CD1c-positive myeloid dendritic cell (primary cell): ENCODE data around the gene KCNS3.

Source experiments
- DNase-seq: peaks from one replicate; pipeline ENCODE4 v3.0.0-alpha.2; 2016; ENCODE audit errors: extremely low spot score

KCNS3 gene

GRCh38 chr2:17877811-17878280 is 621 bp upstream of the KCNS3 start:
- DNase-seq = peak; percentile 56

DNA sequence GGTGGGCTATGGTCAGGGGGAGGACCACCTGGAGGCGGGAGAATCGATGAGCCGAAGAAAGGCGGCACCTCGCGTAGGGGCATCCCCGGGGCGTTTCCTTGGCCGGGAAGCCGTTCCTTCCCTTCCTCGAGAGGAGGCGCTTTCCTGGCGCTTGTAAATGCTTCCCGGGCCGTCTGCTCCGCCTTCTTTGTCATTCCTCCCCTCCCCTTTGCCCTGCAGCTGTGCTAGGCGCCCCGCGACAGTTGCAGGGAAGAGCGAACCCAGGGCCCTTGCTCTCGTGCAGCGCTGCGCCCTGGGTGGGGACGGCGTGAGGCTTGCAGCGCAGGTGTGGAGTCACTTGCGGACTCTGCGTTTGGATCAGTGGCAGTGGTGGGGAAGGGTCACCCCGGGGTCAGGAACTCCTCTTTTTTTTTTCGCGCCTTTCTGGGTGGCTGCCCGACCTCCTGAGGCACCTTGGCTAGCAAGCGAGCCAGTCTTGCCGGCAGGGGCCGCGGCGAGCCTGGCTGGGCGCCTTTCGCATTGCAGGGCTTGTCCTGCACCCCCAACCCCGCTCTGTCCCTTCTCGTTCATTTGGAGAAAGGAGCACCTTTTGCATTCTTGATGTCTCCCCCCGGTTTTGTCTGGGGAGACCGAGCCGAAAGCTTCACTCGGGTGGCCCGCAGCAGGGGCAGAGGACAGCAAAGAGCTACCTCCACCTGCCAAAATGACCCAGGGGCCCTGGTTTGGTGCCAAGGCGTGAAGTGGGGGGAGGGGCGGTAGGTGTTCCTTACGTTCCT is 858 bp downstream of the KCNS3 start:
- no peak for DNase-seq

- no peak for DNase-seq
Observed at GRCh38 chr2:17879913-17880274, 1.4 kb downstream of the KCNS3 start.

- no peak for DNase-seq
Observed at GRCh38 chr2:17892770-17893534, 14.5 kb downstream of the KCNS3 start.

DNA sequence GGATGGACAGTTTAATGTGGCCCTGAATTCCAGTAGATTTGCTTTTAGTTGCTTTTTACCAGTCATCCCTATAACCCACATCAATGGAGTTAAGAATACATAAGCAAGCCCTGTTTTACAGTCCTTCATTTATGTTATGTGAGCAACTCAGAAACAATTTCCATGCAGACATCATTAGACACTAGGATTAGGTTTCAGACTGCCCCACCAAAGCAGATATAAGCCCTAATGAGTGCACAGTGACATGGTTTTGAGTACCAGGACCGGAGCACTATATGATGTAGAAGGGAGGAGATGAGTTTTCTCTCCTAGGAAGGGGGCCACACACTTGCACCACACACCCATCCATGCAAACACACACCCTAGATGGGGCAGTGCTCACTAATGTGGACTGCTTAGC is 15.5 kb downstream of the KCNS3 start:
- DNase-seq = no peak

DNA sequence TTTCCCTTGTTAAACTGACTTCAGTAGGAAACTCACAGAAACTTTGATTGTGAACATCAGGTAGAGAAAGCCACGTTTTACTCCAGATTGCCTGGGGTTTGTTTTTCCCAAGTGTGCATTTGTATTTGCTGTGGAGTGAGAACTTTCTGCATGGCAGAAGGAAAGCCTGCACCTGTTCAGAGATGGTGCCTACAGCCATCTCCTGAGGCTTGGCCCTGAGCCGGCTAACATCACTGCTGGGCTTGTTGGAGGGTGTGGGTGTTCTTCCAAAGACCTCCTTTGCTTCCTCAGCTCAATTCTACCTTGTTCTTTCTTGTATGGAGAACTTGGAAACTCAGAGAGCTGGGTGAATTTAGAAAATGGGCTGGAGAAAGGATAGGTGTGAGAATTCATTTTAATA is 16.1 kb downstream of the KCNS3 start:
- DNase-seq = no peak

- no peak for DNase-seq
Observed at GRCh38 chr2:17899871-17900270, 21.4 kb downstream of the KCNS3 start.

DNA sequence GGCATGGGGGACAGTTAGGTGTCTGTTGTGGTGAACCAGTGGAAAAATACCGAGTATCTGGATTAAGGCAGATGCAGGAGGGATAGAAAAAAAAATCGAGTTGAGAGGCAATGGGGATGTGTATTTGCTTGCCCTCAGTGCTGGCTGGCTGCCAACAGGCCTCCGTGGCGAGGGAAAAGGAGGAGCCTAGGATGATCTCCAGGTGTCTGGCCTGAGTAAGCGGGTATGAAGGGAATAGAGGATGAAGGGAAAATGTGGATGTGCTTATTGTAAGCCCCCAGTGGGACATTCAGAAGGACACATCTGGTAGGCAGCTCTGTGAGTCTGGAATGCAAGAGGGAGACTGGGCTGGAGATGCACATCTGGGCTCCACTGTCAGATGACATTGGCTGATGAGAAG is 22.8 kb downstream of the KCNS3 start:
- no peak for DNase-seq

GRCh38 chr2:17910980-17911379 is 32.5 kb downstream of the KCNS3 start:
- DNase-seq = no peak

DNA sequence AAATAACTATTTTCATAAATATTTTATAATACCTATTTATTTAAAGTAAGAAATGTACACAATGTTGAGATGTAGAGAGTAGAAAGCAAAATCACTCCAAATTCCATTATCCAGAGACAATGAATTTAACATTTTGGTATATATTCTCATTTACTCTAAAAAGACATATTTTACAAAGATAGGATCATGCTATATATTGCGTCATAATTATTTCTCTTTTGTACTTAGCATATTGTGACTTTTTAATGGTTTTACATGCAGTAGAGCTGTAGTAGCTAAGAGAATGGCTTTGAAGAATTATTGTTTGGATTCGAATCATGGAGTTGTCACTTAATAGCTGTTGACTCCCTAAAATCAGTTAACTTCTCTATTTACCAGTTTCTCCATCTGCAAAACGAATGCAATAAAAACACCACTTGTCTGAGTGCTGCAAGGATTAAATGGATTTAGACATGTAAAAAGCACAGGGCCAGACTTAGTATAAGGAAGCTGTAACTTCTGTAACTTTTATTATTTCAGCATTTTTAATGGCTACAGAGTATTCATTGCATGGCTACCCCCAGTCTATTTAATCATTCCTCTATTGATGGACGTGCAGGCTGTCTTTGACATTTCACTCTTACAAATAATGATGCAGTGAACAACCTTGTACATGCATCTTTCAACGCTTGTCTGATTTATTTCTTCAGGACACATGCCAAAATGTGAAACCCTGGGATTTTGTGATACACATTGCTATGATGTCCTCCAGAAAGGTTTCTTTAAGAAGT is 33.2 kb downstream of the KCNS3 start:
- no peak for DNase-seq

DNA sequence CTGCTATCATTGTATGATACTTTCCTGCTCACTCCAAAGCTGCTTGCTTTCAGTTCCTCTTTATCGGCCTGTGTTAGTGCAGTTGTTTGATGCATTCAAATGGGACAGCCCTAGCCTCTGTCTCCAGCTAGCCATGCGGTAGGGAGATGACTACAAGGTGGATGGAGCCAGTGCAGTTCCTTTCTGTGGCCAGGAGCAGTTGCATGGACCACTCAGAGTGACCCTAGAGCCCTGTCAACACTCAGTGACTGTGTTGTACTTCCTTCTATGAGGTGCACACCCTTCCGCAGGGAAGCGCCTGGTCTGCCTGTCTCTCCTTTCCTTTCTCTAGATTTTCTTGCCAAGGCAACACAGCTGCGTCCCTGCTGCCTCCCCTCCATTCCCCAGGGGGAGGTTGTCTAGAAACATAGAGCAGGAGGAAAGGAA is 33.8 kb downstream of the KCNS3 start:
- DNase-seq = peak; percentile 9

- no peak for DNase-seq
Observed at GRCh38 chr2:17915099-17915498, 36.6 kb downstream of the KCNS3 start.

- DNase-seq = no peak
Observed at GRCh38 chr2:17915811-17916518, 37.5 kb downstream of the KCNS3 start.

DNA sequence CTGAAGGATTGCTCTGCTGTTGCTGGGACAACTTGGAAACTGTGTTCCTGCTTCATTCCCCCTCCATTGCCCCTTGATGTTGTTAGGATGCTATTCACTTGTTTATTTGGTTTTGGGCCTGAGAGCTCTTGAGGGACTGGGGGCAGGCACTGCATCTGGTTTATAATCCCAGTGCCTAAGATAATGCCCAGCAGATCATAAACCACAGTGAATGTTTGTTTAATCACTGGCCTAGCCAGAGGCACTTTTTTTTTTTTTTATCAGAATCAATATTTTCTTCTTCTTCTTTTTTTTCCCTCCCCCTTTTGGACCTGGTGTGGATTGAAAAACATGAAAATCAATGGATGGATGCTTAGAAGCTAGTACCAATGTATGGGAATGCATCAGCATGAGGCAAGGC is 38.1 kb downstream of the KCNS3 start:
- no peak for DNase-seq

- DNase-seq = no peak
Observed at GRCh38 chr2:17918789-17919188, 40.3 kb downstream of the KCNS3 start.

GRCh38 chr2:17930773-17931172 is 52.3 kb downstream of the KCNS3 start:
- no peak for DNase-seq

- no peak for DNase-seq
Observed at GRCh38 chr2:17933256-17933655, 54.8 kb downstream of the KCNS3 start.

DNA sequence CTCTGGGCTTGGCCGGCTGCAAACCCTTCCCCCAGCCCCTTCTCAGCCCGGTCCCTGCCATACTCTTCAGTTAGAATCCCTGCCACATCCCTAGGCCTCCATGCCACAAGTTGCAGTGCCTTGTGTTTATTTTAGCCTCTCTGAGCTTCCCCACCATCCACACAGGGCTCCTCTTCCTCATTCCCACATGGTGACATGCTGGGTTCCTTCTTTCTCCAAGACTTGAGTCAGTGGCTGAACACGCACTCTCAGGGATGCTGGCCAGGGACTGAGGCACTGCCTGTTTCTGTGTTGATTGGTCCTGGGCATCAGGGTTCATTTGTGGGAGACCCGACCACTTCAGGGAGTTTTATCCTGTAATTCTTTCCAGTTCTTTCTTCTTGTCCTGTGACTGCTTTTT is 56.3 kb downstream of the KCNS3 start:
- no peak for DNase-seq

- DNase-seq = no peak
Observed at GRCh38 chr2:17935242-17935885, 56.9 kb downstream of the KCNS3 start.

DNA sequence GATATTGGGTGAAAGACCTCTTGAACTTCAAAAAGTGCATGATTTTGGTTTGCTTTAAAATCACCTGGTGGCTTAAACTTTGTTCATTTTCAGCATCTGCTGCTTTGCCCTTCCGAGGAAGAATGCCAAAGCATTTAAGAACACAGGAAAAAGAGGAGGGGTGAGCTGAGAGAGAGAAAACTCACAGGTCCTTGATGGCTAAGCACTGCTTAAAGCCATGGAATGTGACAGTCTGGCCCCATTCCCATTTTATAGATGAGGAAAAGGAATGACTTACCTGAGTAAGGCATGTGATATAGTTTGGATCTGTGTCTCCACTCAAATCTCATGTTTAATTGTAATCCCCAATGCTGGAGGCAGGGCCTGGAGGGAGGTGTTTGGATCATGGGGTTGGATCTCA is 58.1 kb downstream of the KCNS3 start:
- no peak for DNase-seq

DNA sequence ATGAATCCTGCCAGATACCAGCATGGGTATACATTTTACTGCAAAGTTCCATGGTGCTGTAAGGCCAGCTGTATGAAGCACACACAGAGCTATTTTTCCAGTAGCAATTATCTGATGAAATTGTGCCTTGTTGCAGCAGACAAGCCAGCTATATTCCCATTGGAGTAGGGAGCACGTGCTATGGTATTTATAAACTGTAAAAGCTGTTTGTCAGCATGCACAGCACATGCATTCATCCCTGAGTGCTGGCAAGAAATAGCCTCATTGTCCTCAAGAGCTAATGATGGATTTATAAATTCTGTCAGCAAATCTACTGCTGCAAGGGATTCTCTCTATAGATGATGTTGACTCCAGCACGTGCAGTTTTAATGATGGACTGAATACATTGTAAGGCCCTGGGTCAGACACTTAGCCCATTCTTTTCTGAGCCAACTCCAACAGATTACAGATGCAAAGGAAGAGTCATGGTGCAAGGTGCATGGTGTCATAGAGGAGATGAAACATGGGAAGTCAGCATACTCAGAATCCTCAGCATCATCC is 61.7 kb downstream of the KCNS3 start:
- DNase-seq = no peak
